ENCODE results near the gene DAB2IP. TPM values are rescaled to one million over a fixed set of nuclear protein-coding genes. Genes with fewer than 3 reads are reported as not detected.

The DAB2IP gene
- total and polyA plus RNA-seq, 4 donors: 19.4 to 75.0 (median 28.7) TPM

GRCh38 chr9:121619545-121620324 is 31.7 kb upstream of the DAB2IP start:
- no peak overlapping the region for H3K4me3 ChIP-seq
- 68 to 81% methylated on average over 11 of the region's 11 CpGs for WGBS, 2 donors
- H3K9ac ChIP-seq (ENCODE audit: insufficient read depth in 1 of 2, low read length in 2 of 2): no peak overlapping the region
- TF ChIP-seq CTCF (IDR thresholded peaks at IDR 0.05; ENCODE audit: control extremely low read depth, extremely low read depth): no peak
- H3K27me3 ChIP-seq (ENCODE audit: control insufficient read depth in 3 of 3, insufficient read depth in 3 of 3, low read length in 2 of 3): no peaks in the 10 kb centered on the region
- H3K36me3 ChIP-seq (ENCODE audit: control insufficient read depth in 4 of 4, insufficient read depth in 4 of 4, low read length in 4 of 4): no peaks in the 10 kb centered on the region
- DNase-seq (no peak), ATAC-seq (ENCODE audit: insufficient read depth, low FRiP score) (no peak)
- H3K27ac ChIP-seq (ENCODE audit: low read depth in 1 of 2, low read length in 1 of 2): peak overlapping the region in 1 of 2 donors; percentile 77
- H3K9me3 ChIP-seq (ENCODE audit: control insufficient read depth in 4 of 4, insufficient read depth in 3 of 4, low read length in 3 of 4): no peaks in the 10 kb centered on the region
- H3K4me1 ChIP-seq (ENCODE audit: control insufficient read depth in 5 of 5, insufficient read depth in 5 of 5, low read length in 5 of 5): peaks cover 0 to 7% (median 0%) of the 10 kb centered on the region in 5 donors

- no peaks in the 10 kb centered on the region for H3K36me3 ChIP-seq (ENCODE audit: control insufficient read depth in 4 of 4, insufficient read depth in 4 of 4, low read length in 4 of 4)
- no peak overlapping the region for H3K4me3 ChIP-seq
- WGBS, 2 donors: 64 to 74% methylated on average over 3 of the region's 3 CpGs
- no peaks in the 10 kb centered on the region for H3K27me3 ChIP-seq (ENCODE audit: control insufficient read depth in 3 of 3, insufficient read depth in 3 of 3, low read length in 2 of 3)
- H3K27ac ChIP-seq (ENCODE audit: low read depth in 1 of 2, low read length in 1 of 2): peak overlapping the region; percentile 20 to 34
- TF ChIP-seq CTCF (IDR thresholded peaks at IDR 0.05; ENCODE audit: control extremely low read depth, extremely low read depth): no peak
- DNase-seq (no peak), ATAC-seq (ENCODE audit: insufficient read depth, low FRiP score) (no peak)
- H3K9me3 ChIP-seq (ENCODE audit: control insufficient read depth in 4 of 4, insufficient read depth in 3 of 4, low read length in 3 of 4): no peaks in the 10 kb centered on the region
- H3K9ac ChIP-seq (ENCODE audit: insufficient read depth in 1 of 2, low read length in 2 of 2): no peak overlapping the region
- peaks cover 0 to 7% (median 0%) of the 10 kb centered on the region in 5 donors for H3K4me1 ChIP-seq (ENCODE audit: control insufficient read depth in 5 of 5, insufficient read depth in 5 of 5, low read length in 5 of 5)
These were observed 31.1 kb upstream of the DAB2IP start for GRCh38 chr9:121620325-121620673.

GRCh38 chr9:121620777-121621449 is 30.5 kb upstream of the DAB2IP start:
- Histone ChIP-seq H3K4me1 (ENCODE audit: control insufficient read depth in 5 of 5, insufficient read depth in 5 of 5, low read length in 5 of 5) (peaks cover 0 to 7% (median 0%) of the 10 kb centered on the region in 5 donors), H3K9ac (ENCODE audit: insufficient read depth in 1 of 2, low read length in 2 of 2) (no peak overlapping the region), H3K4me3 (no peak overlapping the region), H3K27ac (ENCODE audit: low read depth in 1 of 2, low read length in 1 of 2) (no peak overlapping the region), H3K36me3 (ENCODE audit: control insufficient read depth in 4 of 4, insufficient read depth in 4 of 4, low read length in 4 of 4) (no peaks in the 10 kb centered on the region), H3K9me3 (ENCODE audit: control insufficient read depth in 4 of 4, insufficient read depth in 3 of 4, low read length in 3 of 4) (no peaks in the 10 kb centered on the region), H3K27me3 (ENCODE audit: control insufficient read depth in 3 of 3, insufficient read depth in 3 of 3, low read length in 2 of 3) (no peaks in the 10 kb centered on the region)
- peak in 2 of 3 donors; percentile 46 to 49 for DNase-seq
- ATAC-seq (ENCODE audit: insufficient read depth, low FRiP score): peak; percentile 34
- TF ChIP-seq CTCF (IDR thresholded peaks at IDR 0.05; ENCODE audit: control extremely low read depth, extremely low read depth): no peak
- 28 to 60% methylated on average over 3 of the region's 3 CpGs for WGBS, 2 donors
